Measurements from ENCODE around the gene WDR89.
"Not testable (repeated sequence)": the region's sequence is repeated elsewhere in the genome, so short reads cannot be mapped to it uniquely, and the experiment has no call there.

WDR89 gene

GRCh38 chr14:63652406-63652805, 10.7 kb upstream of the WDR89 start:
- H3K4me3 ChIP-seq (ENCODE audit: insufficient read length, low read depth), result no peak overlapping the region

GRCh38 chr14:63650256-63650952, 8.7 kb upstream of the WDR89 start:
- H3K9me3 ChIP-seq (ENCODE audit: insufficient read depth, low read length), result no peaks in the 10 kb centered on the region
- H3K4me1 ChIP-seq (ENCODE audit: insufficient read depth, insufficient read length), result no peaks in the 10 kb centered on the region
- H3K4me3 ChIP-seq (ENCODE audit: insufficient read length, low read depth), result no peak overlapping the region
- DNase-seq (ENCODE audit: low read depth, low spot score), result no peak
- H3K36me3 ChIP-seq (ENCODE audit: insufficient read depth, insufficient read length, low read length), result no peaks in the 10 kb centered on the region
- no peak overlapping the region for H3K9ac ChIP-seq (ENCODE audit: insufficient read length, low read depth)
- H3K27me3 ChIP-seq (ENCODE audit: insufficient read depth, insufficient read length), result no peaks in the 10 kb centered on the region
- TF ChIP-seq YY1 (IDR thresholded peaks at IDR 0.05; ENCODE audit: insufficient read depth, insufficient read length) (no peak), SUZ12 (IDR thresholded peaks at IDR 0.05; ENCODE audit: extremely low read depth, insufficient read depth, insufficient read length) (no peak), ZNF274 (IDR thresholded peaks at IDR 0.05; ENCODE audit: low read depth, low read length) (no peak)

More at GRCh38 chr14:63652406-63652805, 10.7 kb upstream of the WDR89 start:
- no peaks in the 10 kb centered on the region for H3K27me3 ChIP-seq (ENCODE audit: insufficient read depth, insufficient read length)
- TF ChIP-seq SUZ12 (IDR thresholded peaks at IDR 0.05; ENCODE audit: extremely low read depth, insufficient read depth, insufficient read length) (no peak), ZNF274 (IDR thresholded peaks at IDR 0.05; ENCODE audit: low read depth, low read length) (no peak), YY1 (IDR thresholded peaks at IDR 0.05; ENCODE audit: insufficient read depth, insufficient read length) (no peak)
- no peak for DNase-seq (ENCODE audit: low read depth, low spot score)
- no peaks in the 10 kb centered on the region for H3K9me3 ChIP-seq (ENCODE audit: insufficient read depth, low read length)
- no peak overlapping the region for H3K9ac ChIP-seq (ENCODE audit: insufficient read length, low read depth)
- H3K4me1 ChIP-seq (ENCODE audit: insufficient read depth, insufficient read length), result no peaks in the 10 kb centered on the region
- H3K36me3 ChIP-seq (ENCODE audit: insufficient read depth, insufficient read length, low read length), result no peaks in the 10 kb centered on the region

GRCh38 chr14:63647696-63648410, 6.2 kb upstream of the WDR89 start:
- DNase-seq (ENCODE audit: low read depth, low spot score), result no peak
- Histone ChIP-seq H3K27me3 (ENCODE audit: insufficient read depth, insufficient read length) (no peaks in the 10 kb centered on the region), H3K4me3 (ENCODE audit: insufficient read length, low read depth) (no peak overlapping the region), H3K9ac (ENCODE audit: insufficient read length, low read depth) (no peak overlapping the region), H3K4me1 (ENCODE audit: insufficient read depth, insufficient read length) (no peaks in the 10 kb centered on the region), H3K36me3 (ENCODE audit: insufficient read depth, insufficient read length, low read length) (no peaks in the 10 kb centered on the region), H3K9me3 (ENCODE audit: insufficient read depth, low read length) (no peaks in the 10 kb centered on the region)
- TF ChIP-seq YY1 (IDR thresholded peaks at IDR 0.05; ENCODE audit: insufficient read depth, insufficient read length) (no peak), SUZ12 (IDR thresholded peaks at IDR 0.05; ENCODE audit: extremely low read depth, insufficient read depth, insufficient read length) (no peak), ZNF274 (IDR thresholded peaks at IDR 0.05; ENCODE audit: low read depth, low read length) (no peak)

- Histone ChIP-seq H3K27me3 (ENCODE audit: insufficient read depth, insufficient read length) (no peaks in the 10 kb centered on the region), H3K9me3 (ENCODE audit: insufficient read depth, low read length) (no peaks in the 10 kb centered on the region), H3K9ac (ENCODE audit: insufficient read length, low read depth) (no peak overlapping the region), H3K36me3 (ENCODE audit: insufficient read depth, insufficient read length, low read length) (peaks cover 5% of the 10 kb centered on the region), H3K4me3 (ENCODE audit: insufficient read length, low read depth) (no peak overlapping the region), H3K4me1 (ENCODE audit: insufficient read depth, insufficient read length) (no peaks in the 10 kb centered on the region)
- DNase-seq (ENCODE audit: low read depth, low spot score), result no peak
- no peak for TF ChIP-seq YY1 (IDR thresholded peaks at IDR 0.05; ENCODE audit: insufficient read depth, insufficient read length)
- no peak for TF ChIP-seq ZNF274 (IDR thresholded peaks at IDR 0.05; ENCODE audit: low read depth, low read length)
- no peak for TF ChIP-seq SUZ12 (IDR thresholded peaks at IDR 0.05; ENCODE audit: extremely low read depth, insufficient read depth, insufficient read length)
Measured at GRCh38 chr14:63644741-63645140, 3.1 kb upstream of the WDR89 start.

GRCh38 chr14:63642656-63643382, 1.1 kb upstream of the WDR89 start:
- H3K9me3 ChIP-seq (ENCODE audit: insufficient read depth, low read length), result no peaks in the 10 kb centered on the region
- peak overlapping the region; percentile 53 for H3K9ac ChIP-seq (ENCODE audit: insufficient read length, low read depth)
- H3K4me3 ChIP-seq (ENCODE audit: insufficient read length, low read depth), result peak overlapping the region; percentile 68
- TF ChIP-seq ZNF274 (IDR thresholded peaks at IDR 0.05; ENCODE audit: low read depth, low read length), result no peak
- TF ChIP-seq YY1 (IDR thresholded peaks at IDR 0.05; ENCODE audit: insufficient read depth, insufficient read length), result no peak
- TF ChIP-seq SUZ12 (IDR thresholded peaks at IDR 0.05; ENCODE audit: extremely low read depth, insufficient read depth, insufficient read length), result no peak
- H3K36me3 ChIP-seq (ENCODE audit: insufficient read depth, insufficient read length, low read length), result peaks cover 18% of the 10 kb centered on the region
- no peak for DNase-seq (ENCODE audit: low read depth, low spot score)
- no peaks in the 10 kb centered on the region for H3K27me3 ChIP-seq (ENCODE audit: insufficient read depth, insufficient read length)
- no peaks in the 10 kb centered on the region for H3K4me1 ChIP-seq (ENCODE audit: insufficient read depth, insufficient read length)

- H3K9me3 ChIP-seq (ENCODE audit: insufficient read depth, low read length), result 0 out of 2 replicates have a peak, but pooled peaks cover 2% of the 10 kb centered on the region
- peak overlapping the region; percentile 68 for H3K9ac ChIP-seq (ENCODE audit: insufficient read length, low read depth)
- DNase-seq (ENCODE audit: low read depth, low spot score), result peak; percentile 72
- H3K4me3 ChIP-seq (ENCODE audit: insufficient read length, low read depth), result peak overlapping the region; percentile 68
- no peaks in the 10 kb centered on the region for H3K4me1 ChIP-seq (ENCODE audit: insufficient read depth, insufficient read length)
- no peak for TF ChIP-seq SUZ12 (IDR thresholded peaks at IDR 0.05; ENCODE audit: extremely low read depth, insufficient read depth, insufficient read length)
- no peaks in the 10 kb centered on the region for H3K27me3 ChIP-seq (ENCODE audit: insufficient read depth, insufficient read length)
- H3K36me3 ChIP-seq (ENCODE audit: insufficient read depth, insufficient read length, low read length), result peaks cover 18% of the 10 kb centered on the region
Measured at GRCh38 chr14:63642229-63642611, 549 bp upstream of the WDR89 start.

GRCh38 chr14:63638493-63638892, 3.2 kb downstream of the WDR89 start:
- DNase-seq (ENCODE audit: low read depth, low spot score), result no peak
- 0 out of 2 replicates have a peak, but pooled peaks cover 10% of the 10 kb centered on the region for H3K9me3 ChIP-seq (ENCODE audit: insufficient read depth, low read length)
- no peaks in the 10 kb centered on the region for H3K4me1 ChIP-seq (ENCODE audit: insufficient read depth, insufficient read length)
- H3K4me3 ChIP-seq (ENCODE audit: insufficient read length, low read depth), result no peak overlapping the region
- H3K9ac ChIP-seq (ENCODE audit: insufficient read length, low read depth), result no peak overlapping the region
- H3K36me3 ChIP-seq (ENCODE audit: insufficient read depth, insufficient read length, low read length), result peaks cover 18% of the 10 kb centered on the region
- no peaks in the 10 kb centered on the region for H3K27me3 ChIP-seq (ENCODE audit: insufficient read depth, insufficient read length)
- TF ChIP-seq ZNF274 (IDR thresholded peaks at IDR 0.05; ENCODE audit: low read depth, low read length), result no peak
- TF ChIP-seq SUZ12 (IDR thresholded peaks at IDR 0.05; ENCODE audit: extremely low read depth, insufficient read depth, insufficient read length), result no peak
- no peak for TF ChIP-seq YY1 (IDR thresholded peaks at IDR 0.05; ENCODE audit: insufficient read depth, insufficient read length)

GRCh38 chr14:63636094-63636635, 5.5 kb downstream of the WDR89 start:
- Histone ChIP-seq H3K9me3 (ENCODE audit: insufficient read depth, low read length) (0 out of 2 replicates have a peak, but pooled peaks cover 10% of the 10 kb centered on the region), H3K36me3 (ENCODE audit: insufficient read depth, insufficient read length, low read length) (peaks cover 18% of the 10 kb centered on the region)
- not testable (repeated sequence) for DNase-seq (ENCODE audit: low read depth, low spot score); H3K4me3 ChIP-seq (ENCODE audit: insufficient read length, low read depth); H3K4me1 ChIP-seq (ENCODE audit: insufficient read depth, insufficient read length); H3K9ac ChIP-seq (ENCODE audit: insufficient read length, low read depth); H3K27me3 ChIP-seq (ENCODE audit: insufficient read depth, insufficient read length)

Measured in NT2/D1 (cell line).